ENCODE data around the gene TASOR2.

DNA sequence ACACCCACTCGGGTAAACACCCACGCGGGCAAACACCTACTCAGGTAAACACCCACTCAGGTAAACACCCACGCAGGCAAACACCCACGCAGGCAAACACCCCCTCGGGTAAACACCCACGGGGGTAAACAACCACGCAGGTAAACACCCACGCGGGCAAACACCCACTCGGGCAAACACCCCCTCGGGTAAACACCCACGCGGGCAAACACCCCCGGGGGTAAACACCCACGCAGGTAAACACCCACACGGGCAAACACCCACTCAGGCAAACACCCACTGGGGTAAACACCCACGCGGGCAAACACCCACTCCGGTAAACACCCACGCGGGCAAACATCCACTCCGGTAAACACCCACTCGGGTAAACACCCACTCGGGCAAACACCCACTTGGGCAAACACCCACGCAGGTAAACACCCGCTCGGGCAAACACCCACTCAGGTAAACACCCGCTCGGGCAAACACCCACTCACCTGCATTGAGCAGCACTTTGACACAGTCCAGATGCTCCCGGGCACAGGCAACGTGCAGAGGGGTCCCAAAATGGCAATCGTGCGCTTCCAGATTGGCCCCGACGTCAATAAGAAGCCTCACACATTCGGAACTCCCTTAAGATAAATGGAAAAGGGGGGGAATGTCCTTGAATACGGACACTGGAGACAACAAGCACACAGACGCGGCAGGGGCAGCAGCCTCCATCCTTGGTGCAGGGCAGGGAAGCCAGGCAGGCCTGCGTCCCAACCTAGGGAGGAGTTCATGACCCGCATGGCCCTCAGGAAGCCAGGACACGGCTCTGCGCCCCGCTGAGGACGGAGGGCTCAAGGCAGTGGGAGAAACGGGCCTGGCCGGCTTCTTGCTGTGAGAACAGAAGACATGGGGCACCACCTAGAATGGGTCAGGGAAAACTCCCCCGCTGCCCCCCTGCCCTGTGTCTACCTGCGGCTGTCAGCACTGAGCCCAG, 35.9 kb upstream of the TASOR2 start:
- TF ChIP-seq, protein P1, sequence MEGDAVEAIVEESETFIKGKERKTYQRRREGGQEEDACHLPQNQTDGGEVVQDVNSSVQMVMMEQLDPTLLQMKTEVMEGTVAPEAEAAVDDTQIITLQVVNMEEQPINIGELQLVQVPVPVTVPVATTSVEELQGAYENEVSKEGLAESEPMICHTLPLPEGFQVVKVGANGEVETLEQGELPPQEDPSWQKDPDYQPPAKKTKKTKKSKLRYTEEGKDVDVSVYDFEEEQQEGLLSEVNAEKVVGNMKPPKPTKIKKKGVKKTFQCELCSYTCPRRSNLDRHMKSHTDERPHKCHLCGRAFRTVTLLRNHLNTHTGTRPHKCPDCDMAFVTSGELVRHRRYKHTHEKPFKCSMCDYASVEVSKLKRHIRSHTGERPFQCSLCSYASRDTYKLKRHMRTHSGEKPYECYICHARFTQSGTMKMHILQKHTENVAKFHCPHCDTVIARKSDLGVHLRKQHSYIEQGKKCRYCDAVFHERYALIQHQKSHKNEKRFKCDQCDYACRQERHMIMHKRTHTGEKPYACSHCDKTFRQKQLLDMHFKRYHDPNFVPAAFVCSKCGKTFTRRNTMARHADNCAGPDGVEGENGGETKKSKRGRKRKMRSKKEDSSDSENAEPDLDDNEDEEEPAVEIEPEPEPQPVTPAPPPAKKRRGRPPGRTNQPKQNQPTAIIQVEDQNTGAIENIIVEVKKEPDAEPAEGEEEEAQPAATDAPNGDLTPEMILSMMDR (conservative IDR thresholded peaks at IDR 0.05; ENCODE audit: low read depth, low read length), result no peak
- TF ChIP-seq POLR2A (IDR thresholded peaks at IDR 0.05; ENCODE audit: low read depth, low read length), result no peak
- TF ChIP-seq RFX5 (IDR thresholded peaks at IDR 0.05; ENCODE audit: low read depth, low read length), result no peak
- no peak for TF ChIP-seq NFE2L2 (IDR thresholded peaks at IDR 0.05; ENCODE audit: low read depth, low read length)
- no peak for TF ChIP-seq MAZ (IDR thresholded peaks at IDR 0.05; ENCODE audit: borderline replicate concordance, low read depth, low read length)
- TF ChIP-seq CEBPB (IDR thresholded peaks at IDR 0.05; ENCODE audit: low read depth, low read length), result no peak
